ENCODE measurements around the gene EPHA1.

EPHA1 gene

DNA sequence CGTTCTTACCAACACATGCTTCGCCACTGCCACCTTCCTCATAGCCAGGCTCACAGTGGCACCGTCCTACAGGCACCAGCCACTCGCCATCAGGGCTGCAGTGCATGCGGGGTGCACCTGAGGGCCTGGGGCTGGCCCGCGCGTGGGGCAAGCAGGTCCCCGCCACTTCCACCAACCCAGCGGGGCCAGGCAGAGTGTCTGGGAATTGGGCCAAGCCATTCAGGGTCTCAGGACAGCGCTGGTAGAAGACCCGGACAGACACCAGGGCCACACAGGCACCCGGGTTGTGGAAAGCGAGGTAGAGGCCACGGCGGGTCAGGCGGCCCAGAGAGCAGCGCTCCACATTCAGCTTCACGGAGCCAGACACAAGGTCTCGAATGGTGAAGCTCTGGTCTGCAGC lies 9.0 kb downstream of the EPHA1 start:
- CTCF ChIA-PET: no interaction called here
- H3K4me1 ChIP-seq (ENCODE audit: control insufficient read depth, insufficient read depth, low read length): no peaks in the 10 kb centered on the region
- H3K27ac ChIP-seq (ENCODE audit: extremely low read depth, low read depth, low read length): no peak overlapping the region
- H3K9me3 ChIP-seq (ENCODE audit: control insufficient read depth, insufficient read depth, low read depth, low read length): no peaks in the 10 kb centered on the region
- POLR2A ChIA-PET: no interaction called here
- H3K36me3 ChIP-seq (ENCODE audit: control insufficient read depth in 2 of 2, insufficient read depth in 1 of 2, low read length in 2 of 2): no peaks in the 10 kb centered on the region
- TF ChIP-seq OVOL3 (tag by site-specific recombination; IDR thresholded peaks at IDR 0.05) (no peak), ZNF221 (tag by site-specific recombination; IDR thresholded peaks at IDR 0.05; ENCODE audit: borderline replicate concordance) (no peak), ZNF747 (tag by site-specific recombination; IDR thresholded peaks at IDR 0.05) (no peak), ZNF701 (tag by site-specific recombination; IDR thresholded peaks at IDR 0.05) (no peak), SALL2 (tag by site-specific recombination; IDR thresholded peaks at IDR 0.05; ENCODE audit: borderline replicate concordance) (no peak), ZNF335 (tag by site-specific recombination; conservative IDR thresholded peaks at IDR 0.05) (no peak), PBX3 (CRISPR knock-in tag; IDR thresholded peaks at IDR 0.05) (no peak), ZNF274 (IDR thresholded peaks at IDR 0.05; ENCODE audit: low read length) (no peak), ZNF274 (tag by site-specific recombination; IDR thresholded peaks at IDR 0.05; ENCODE audit: borderline replicate concordance) (no peak), ZXDB (tag by site-specific recombination; IDR thresholded peaks at IDR 0.05) (no peak), TSHZ1 (tag by site-specific recombination; IDR thresholded peaks at IDR 0.05; ENCODE audit: borderline replicate concordance) (no peak), YY2 (tag by site-specific recombination; IDR thresholded peaks at IDR 0.05) (no peak), ZNF529 (tag by site-specific recombination; IDR thresholded peaks at IDR 0.05; ENCODE audit: insufficient replicate concordance) (no peak), ZNF658 (tag by site-specific recombination; IDR thresholded peaks at IDR 0.05) (no peak), ZFP37 (tag by site-specific recombination; IDR thresholded peaks at IDR 0.05) (no peak), ZNF521 (tag by site-specific recombination; IDR thresholded peaks at IDR 0.05) (no peak), ZNF174 (tag by site-specific recombination; IDR thresholded peaks at IDR 0.05) (no peak), ZSCAN16 (tag by site-specific recombination; IDR thresholded peaks at IDR 0.05) (no peak), ZNF555 (tag by site-specific recombination; conservative IDR thresholded peaks at IDR 0.05) (no peak), ZNF654 (tag by site-specific recombination; IDR thresholded peaks at IDR 0.05; ENCODE audit: low read depth) (no peak)
- H3K4me3 ChIP-seq (ENCODE audit: low read depth, low read length): no peak overlapping the region

- H3K36me3 ChIP-seq (ENCODE audit: control insufficient read depth in 2 of 2, insufficient read depth in 1 of 2, low read length in 2 of 2): no peaks in the 10 kb centered on the region
- TF ChIP-seq ZNF169 (tag by site-specific recombination; IDR thresholded peaks at IDR 0.05): no peak
- TF ChIP-seq ZSCAN23 (tag by site-specific recombination; IDR thresholded peaks at IDR 0.05): no peak
- TF ChIP-seq GLIS2 (tag by site-specific recombination; IDR thresholded peaks at IDR 0.05): 0 out of 2 replicates have a peak, but pooled peaks have one; percentile 13
- ChIA-PET POLR2A (no interaction called here), CTCF (interaction anchor here (0.6 kb wide), 1 partner anchor 141 kb away, joined by 4 read pairs; no protein-coding TSS in a partner anchor)
- H3K9me3 ChIP-seq (ENCODE audit: control insufficient read depth, insufficient read depth, low read depth, low read length): no peaks in the 10 kb centered on the region
- H3K4me1 ChIP-seq (ENCODE audit: control insufficient read depth, insufficient read depth, low read length): no peaks in the 10 kb centered on the region
- no peak overlapping the region for H3K4me3 ChIP-seq (ENCODE audit: low read depth, low read length)
- no peak overlapping the region for H3K27ac ChIP-seq (ENCODE audit: extremely low read depth, low read depth, low read length)
These were observed 9.5 kb downstream of the EPHA1 start for GRCh38 chr7:143399151-143399550.

Measured in HEK293 (cell line).